Stomach (tissue), 4 donors: ENCODE measurements around the gene GC.

Source experiments
- CTCF ChIP-seq, 7 experiments: fragments of 450-650 bp in 4 of 7; fragments of 200-600 bp in 3 of 7; sonication (generic) in 3 of 7; IDR thresholded peaks; one replicate each; pipeline ENCODE4 v1.5.1; 2016 to 2019; ENCODE audit warnings: antibody characterized with exemption in 7 of 7, control low read depth in 2 of 7, mild to moderate bottlenecking in 1 of 7
- POLR2AphosphoS5 ChIP-seq, 3 donors: sonication (generic); formaldehyde crosslinking; IDR thresholded peaks; one replicate each; pipeline ENCODE4 v1.6.1; 2016; ENCODE audit warnings: antibody characterized with exemption in 3 of 3

DNA sequence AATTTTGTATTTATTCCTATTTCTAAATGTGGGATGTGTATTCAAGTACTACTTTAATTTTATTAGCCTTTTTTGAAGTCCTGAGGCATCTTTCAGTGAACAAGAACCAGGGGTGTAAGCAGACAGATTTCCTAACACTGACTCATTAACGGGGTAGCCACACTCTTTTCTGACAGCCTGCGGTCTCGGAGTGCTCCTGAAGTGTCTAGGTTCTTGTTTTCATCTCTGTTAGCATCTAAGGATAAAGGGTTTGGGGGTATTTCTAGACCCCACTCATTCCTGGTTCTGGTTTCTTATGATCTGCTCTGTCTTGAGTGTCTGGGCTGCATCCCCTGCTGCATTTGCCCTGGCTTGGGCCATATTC lies 71.9 kb downstream of the GC start:
- TF ChIP-seq POLR2AphosphoS5 (IDR thresholded peaks at IDR 0.05): no peak
- no peak for TF ChIP-seq CTCF (IDR thresholded peaks at IDR 0.05)
